ENCODE measurements around the gene RAB42. TPM values are rescaled to one million over a fixed set of nuclear protein-coding genes. Genes with fewer than 3 reads are reported as not detected.

RAB42 gene
- total RNA-seq, 4 donors from 2014 or later = 0.62 to 0.87 TPM; not detected in 2

DNA sequence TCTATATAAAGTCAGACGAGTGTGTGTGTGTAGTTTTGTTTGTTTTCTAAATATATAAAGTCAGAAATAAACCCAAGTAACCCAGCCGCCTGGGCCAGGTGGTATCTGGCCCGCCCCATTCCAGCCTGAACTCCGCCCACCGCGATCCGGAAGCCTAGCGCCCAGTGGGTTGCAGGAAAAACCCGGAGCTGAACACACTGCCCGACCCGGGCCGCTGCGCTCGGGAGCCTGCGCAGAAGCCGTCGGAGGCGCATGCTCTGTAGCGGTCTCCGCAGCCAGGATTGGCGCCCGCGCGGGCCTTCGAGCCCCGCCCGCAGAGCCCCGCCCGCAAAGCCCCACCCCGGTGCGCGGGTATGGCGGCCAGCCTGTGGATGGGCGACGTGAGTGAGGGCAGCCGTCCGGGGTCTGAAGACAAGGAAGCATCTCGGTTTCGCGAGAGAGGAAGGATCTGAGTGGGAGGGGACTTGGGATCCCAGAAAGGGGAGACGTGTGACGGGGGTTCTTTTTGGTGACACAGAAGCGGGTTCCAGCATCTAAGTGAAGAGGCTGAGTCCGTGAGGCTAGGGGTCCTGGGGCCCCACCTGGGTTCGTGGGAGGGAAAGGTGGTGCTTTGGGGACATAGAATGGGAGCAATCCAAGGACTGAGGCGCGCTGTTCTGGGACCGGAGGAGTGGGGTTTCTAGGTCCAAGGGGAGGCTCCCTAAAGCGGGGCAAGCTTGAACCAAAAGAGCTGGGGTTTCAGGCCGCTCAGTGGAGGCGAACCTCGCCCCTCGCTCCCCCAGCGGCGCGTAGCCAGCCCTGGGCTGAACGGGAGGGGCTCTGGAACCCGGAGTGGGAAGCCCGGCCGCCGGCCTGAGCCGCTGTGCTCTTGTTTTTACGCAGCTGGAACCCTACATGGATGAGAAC is 39.1 kb upstream of the RAB42 start, which contains the start of gene TRNAU1AP:
TSS of gene TRNAU1AP (plus strand) at position 328 of the 906 bp plus-strand sequence. CDS start at position 354, 26 bp downstream.
- ATAC-seq (peak; percentile 96), DNase-seq (peak; percentile 95 to 96)
- in situ Hi-C loops (cut with MboI; ENCODE audit: low sequenced_read_pairs in 4 of 4) (loop anchor here in 1 of 4 donors (5.0 kb wide), 1 partner anchor 46 kb away; the partner anchor contains the start of gene RCC1), intact Hi-C loops (cut with DNase I; ENCODE audit: low total_unique reads) (loop anchor here (1.0 to 5.0 kb wide), 5 partner anchors 28 to 183 kb away; partner anchors contain the start of genes TAF12 and YTHDF2)
- H3K9me3 ChIP-seq = no peaks in the 10 kb centered on the region
- H3K4me1 ChIP-seq = peaks cover 8 to 14% of the 10 kb centered on the region in 2 donors
- peak within 1 kb of the TSS; percentile 76 to 81 (median 80) for H3K4me3 ChIP-seq
- H3K36me3 ChIP-seq = peaks cover 0 to 28% of the 10 kb centered on the region in 2 donors
- peak within 1 kb of the TSS; percentile 86 to 93 (median 90) for H3K27ac ChIP-seq
- no peaks in the 10 kb centered on the region for H3K27me3 ChIP-seq
- peak; percentile 80 to 87 for TF ChIP-seq POLR2A (IDR thresholded peaks at IDR 0.05)
- TF ChIP-seq, protein P1, sequence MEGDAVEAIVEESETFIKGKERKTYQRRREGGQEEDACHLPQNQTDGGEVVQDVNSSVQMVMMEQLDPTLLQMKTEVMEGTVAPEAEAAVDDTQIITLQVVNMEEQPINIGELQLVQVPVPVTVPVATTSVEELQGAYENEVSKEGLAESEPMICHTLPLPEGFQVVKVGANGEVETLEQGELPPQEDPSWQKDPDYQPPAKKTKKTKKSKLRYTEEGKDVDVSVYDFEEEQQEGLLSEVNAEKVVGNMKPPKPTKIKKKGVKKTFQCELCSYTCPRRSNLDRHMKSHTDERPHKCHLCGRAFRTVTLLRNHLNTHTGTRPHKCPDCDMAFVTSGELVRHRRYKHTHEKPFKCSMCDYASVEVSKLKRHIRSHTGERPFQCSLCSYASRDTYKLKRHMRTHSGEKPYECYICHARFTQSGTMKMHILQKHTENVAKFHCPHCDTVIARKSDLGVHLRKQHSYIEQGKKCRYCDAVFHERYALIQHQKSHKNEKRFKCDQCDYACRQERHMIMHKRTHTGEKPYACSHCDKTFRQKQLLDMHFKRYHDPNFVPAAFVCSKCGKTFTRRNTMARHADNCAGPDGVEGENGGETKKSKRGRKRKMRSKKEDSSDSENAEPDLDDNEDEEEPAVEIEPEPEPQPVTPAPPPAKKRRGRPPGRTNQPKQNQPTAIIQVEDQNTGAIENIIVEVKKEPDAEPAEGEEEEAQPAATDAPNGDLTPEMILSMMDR (IDR thresholded peaks at IDR 0.05 in 4 of 5, conservative IDR thresholded peaks at IDR 0.05 in 1 of 5) = no peak

DNA sequence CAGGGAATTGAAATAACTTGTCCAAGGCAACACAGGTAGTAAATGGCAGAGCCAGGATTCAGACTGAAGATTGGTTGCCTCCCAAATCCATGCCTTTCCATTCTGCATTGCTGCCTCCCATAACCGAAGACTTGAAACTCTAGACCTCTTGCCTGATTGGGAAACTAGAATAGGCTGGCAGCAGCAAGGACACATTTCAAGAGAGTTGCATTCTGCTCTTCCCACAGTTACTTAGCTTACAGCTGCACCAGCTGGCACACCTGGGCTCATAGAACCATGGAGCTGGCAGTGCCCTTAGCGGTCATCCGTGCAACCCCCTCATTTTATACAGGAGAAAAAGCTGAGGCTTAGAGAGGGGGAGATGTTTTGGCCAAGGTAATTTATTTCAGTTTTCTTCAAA is 31.2 kb upstream of the RAB42 start:
- peaks cover 7 to 22% of the 10 kb centered on the region in 2 donors for H3K4me1 ChIP-seq
- peaks cover 3 to 97% of the 10 kb centered on the region in 2 donors for H3K36me3 ChIP-seq
- no peaks in the 10 kb centered on the region for H3K27me3 ChIP-seq
- peak; percentile 10 to 59 for DNase-seq
- peak; percentile 84 to 96 for ATAC-seq
- in situ Hi-C loops (cut with MboI; ENCODE audit: low sequenced_read_pairs in 4 of 4) = no loop called here
- intact Hi-C loops (cut with DNase I; ENCODE audit: low total_unique reads) = no loop called here
- peak overlapping the region in 2 of 4 donors; percentile 17 to 19 for H3K27ac ChIP-seq
- H3K4me3 ChIP-seq = no peak overlapping the region
- H3K9me3 ChIP-seq = no peaks in the 10 kb centered on the region
- TF ChIP-seq, protein P1 (IDR thresholded peaks at IDR 0.05 in 4 of 5, conservative IDR thresholded peaks at IDR 0.05 in 1 of 5) = no peak
- TF ChIP-seq POLR2A (IDR thresholded peaks at IDR 0.05) = no peak

DNA sequence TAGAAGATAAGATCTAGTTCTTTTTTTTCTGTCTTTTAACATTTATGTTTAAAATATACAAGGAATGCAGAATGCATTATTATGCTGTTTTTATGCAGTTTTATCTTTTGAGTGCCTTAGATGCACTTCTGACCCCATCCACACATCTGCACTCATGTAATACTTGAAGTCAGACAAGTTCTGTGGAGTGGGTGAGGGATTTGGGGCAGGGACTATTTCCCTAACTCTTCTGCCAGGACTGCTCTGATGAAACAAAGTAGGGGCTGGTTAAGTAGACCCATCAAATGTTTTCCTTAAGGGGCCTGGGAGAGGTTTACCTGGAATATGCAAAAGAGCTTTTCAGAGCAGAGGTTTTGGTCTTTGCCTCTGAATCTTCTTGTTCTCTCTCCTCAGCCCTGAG is 27.8 kb upstream of the RAB42 start:
- ATAC-seq = no peak
- Histone ChIP-seq H3K9me3 (no peaks in the 10 kb centered on the region), H3K27me3 (no peaks in the 10 kb centered on the region), H3K36me3 (peaks cover 3 to 100% of the 10 kb centered on the region in 2 donors), H3K4me1 (peaks cover 7 to 19% of the 10 kb centered on the region in 2 donors), H3K4me3 (no peak overlapping the region), H3K27ac (no peak overlapping the region)
- in situ Hi-C loops (cut with MboI; ENCODE audit: low sequenced_read_pairs in 4 of 4) (no loop called here), intact Hi-C loops (cut with DNase I; ENCODE audit: low total_unique reads) (no loop called here)
- DNase-seq = no peak
- no peak for TF ChIP-seq POLR2A (IDR thresholded peaks at IDR 0.05)
- TF ChIP-seq, protein P1 (IDR thresholded peaks at IDR 0.05 in 4 of 5, conservative IDR thresholded peaks at IDR 0.05 in 1 of 5) = no peak

DNA sequence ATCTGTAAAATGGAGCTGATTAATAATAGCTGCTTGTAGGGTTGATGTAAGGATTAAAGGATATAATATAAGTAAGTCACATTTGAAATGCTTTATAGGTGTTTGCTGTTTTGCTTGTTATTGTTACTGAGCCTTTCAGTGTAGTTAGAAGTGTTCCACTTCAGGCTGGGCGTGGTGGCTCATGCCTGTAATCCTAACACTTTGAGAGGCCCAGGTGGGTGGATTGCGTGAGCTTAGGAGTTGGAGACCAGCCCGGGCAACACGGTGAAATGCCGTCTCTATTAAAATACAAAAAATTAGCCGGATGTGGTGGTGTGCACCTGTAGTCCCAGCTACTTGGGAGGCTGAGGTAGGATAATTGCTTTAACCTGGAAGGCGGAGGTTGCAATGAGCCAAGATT is 27.0 kb upstream of the RAB42 start:
- in situ Hi-C loops (cut with MboI; ENCODE audit: low sequenced_read_pairs in 4 of 4) (no loop called here), intact Hi-C loops (cut with DNase I; ENCODE audit: low total_unique reads) (no loop called here)
- H3K27me3 ChIP-seq = no peaks in the 10 kb centered on the region
- ATAC-seq = no peak
- H3K27ac ChIP-seq = no peak overlapping the region
- H3K4me3 ChIP-seq = no peak overlapping the region
- DNase-seq = no peak
- TF ChIP-seq POLR2A (IDR thresholded peaks at IDR 0.05) = no peak
- TF ChIP-seq, protein P1 (IDR thresholded peaks at IDR 0.05 in 4 of 5, conservative IDR thresholded peaks at IDR 0.05 in 1 of 5) = no peak
- H3K9me3 ChIP-seq = no peaks in the 10 kb centered on the region
- peaks cover 6 to 19% of the 10 kb centered on the region in 2 donors for H3K4me1 ChIP-seq
- peaks cover 3 to 96% of the 10 kb centered on the region in 2 donors for H3K36me3 ChIP-seq

Data from gastrocnemius medialis (tissue), 4 donors.